ENCODE measurements around the gene STXBP5.

DNA sequence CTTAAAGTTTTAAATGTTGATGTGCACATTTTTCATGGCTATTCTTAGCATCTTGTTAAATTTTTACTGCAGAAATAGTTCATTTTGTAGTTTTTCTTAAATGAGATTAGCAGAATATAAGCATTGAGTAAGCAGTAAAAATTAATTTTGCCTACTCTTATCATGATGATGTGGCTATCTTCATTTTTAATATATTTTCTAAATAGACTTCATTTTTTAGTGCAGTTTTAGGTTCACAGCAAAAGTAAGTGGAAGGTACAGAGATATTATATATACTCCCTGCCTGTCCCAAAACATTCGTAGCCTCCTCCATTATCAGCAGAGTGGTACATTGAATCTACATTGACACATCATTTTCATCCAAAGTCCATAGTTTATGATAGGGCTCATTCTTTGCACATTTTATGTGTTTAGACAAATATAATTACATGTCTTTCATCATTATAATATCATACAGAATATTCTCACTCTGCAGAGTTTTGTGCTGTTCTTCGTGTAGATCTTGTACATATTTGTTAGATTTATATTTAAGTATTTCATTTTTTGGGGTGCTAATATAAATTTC is 13.7 kb downstream of the STXBP5 start:
- TF ChIP-seq, protein P1, sequence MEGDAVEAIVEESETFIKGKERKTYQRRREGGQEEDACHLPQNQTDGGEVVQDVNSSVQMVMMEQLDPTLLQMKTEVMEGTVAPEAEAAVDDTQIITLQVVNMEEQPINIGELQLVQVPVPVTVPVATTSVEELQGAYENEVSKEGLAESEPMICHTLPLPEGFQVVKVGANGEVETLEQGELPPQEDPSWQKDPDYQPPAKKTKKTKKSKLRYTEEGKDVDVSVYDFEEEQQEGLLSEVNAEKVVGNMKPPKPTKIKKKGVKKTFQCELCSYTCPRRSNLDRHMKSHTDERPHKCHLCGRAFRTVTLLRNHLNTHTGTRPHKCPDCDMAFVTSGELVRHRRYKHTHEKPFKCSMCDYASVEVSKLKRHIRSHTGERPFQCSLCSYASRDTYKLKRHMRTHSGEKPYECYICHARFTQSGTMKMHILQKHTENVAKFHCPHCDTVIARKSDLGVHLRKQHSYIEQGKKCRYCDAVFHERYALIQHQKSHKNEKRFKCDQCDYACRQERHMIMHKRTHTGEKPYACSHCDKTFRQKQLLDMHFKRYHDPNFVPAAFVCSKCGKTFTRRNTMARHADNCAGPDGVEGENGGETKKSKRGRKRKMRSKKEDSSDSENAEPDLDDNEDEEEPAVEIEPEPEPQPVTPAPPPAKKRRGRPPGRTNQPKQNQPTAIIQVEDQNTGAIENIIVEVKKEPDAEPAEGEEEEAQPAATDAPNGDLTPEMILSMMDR (IDR thresholded peaks at IDR 0.05): no peak
- no peak for TF ChIP-seq EZH2 (IDR thresholded peaks at IDR 0.05; ENCODE audit: borderline replicate concordance, insufficient read depth, low read depth, low read length, poor library complexity, severe bottlenecking)
